Adrenal gland (tissue), 12 donors: ENCODE data around the gene CASS4. TPM values are rescaled to one million over a fixed set of nuclear protein-coding genes. Genes with fewer than 3 reads are reported as not detected.
A peak's percentile ranks its signal among the peaks of the same experiment; 100 is the strongest.

Source experiments
- DNase-seq, 7 donors: peaks; one replicate each; pipeline ENCODE4 v3.0.0-alpha.2; 2019 to 2020
- H3K27ac ChIP-seq, 5 donors: fragments of 200-600 bp; sonication (generic) in 4 of 5; 1 replicate in 3 of 5; 2 replicates in 2 of 5; pipeline versions ENCODE4 v1.5.1 to v1.8.0; 2016 to 2020; ENCODE audit warnings: mild to moderate bottlenecking in 1 of 5
- H3K27me3 ChIP-seq: fragments of 200-600 bp; 2 replicates; pipeline ENCODE4 v1.8.0; 2021
- H3K36me3 ChIP-seq, 2 donors: fragments of 200-600 bp; replicated peaks in 1 of 2; 1 replicate in 1 of 2; 2 replicates in 1 of 2; pipeline versions ENCODE4 v1.5.1 to v1.8.0; 2018 to 2022
- H3K4me1 ChIP-seq, 2 donors: fragments of 200-600 bp; replicated peaks in 1 of 2; 1 replicate in 1 of 2; 2 replicates in 1 of 2; pipeline versions ENCODE4 v1.5.1 to v1.8.0; 2018 to 2021
- H3K4me3 ChIP-seq, 4 donors: fragments of 200-600 bp; sonication (generic) in 3 of 4; one replicate each; pipeline ENCODE4 v1.5.1; 2016 to 2018
- H3K9me3 ChIP-seq, 3 donors: fragments of 200-600 bp; sonication (generic) in 1 of 3; replicated peaks in 1 of 3; 1 replicate in 2 of 3; 2 replicates in 1 of 3; pipeline versions ENCODE4 v1.5.1 to v1.8.0; 2016 to 2021
- CTCF ChIP-seq, 6 experiments: fragments of 450-650 bp in 4 of 6; fragments of 200-600 bp in 2 of 6; sonication (generic) in 1 of 6; IDR thresholded peaks; 1 replicate in 5 of 6; 2 replicates in 1 of 6; pipeline versions ENCODE4 v1.5.1 to v1.8.0; 2016 to 2021; ENCODE audit warnings: antibody characterized with exemption in 6 of 6, mild to moderate bottlenecking in 2 of 6, moderate library complexity in 1 of 6
- POLR2A ChIP-seq, 2 donors: fragments of 450-650 bp; IDR thresholded peaks; one replicate each; pipeline ENCODE4 v1.6.1; 2017; ENCODE audit warnings: antibody characterized with exemption in 2 of 2, mild to moderate bottlenecking in 2 of 2, moderate library complexity in 1 of 2
- WGBS, 4 donors: extraction: QIAGEN DNeasy Blood & Tissue Kit in 2 of 4; methylation state at CpG; one replicate each; pipeline versions ENCODE4 v1.1.5 to v1.1.7; 2013 to 2017; 5-methylcytosine and 5-hydroxymethylcytosine counted together
- intact Hi-C, 2 donors: fragments of 100-400 bp; cut with DNase I; formaldehyde crosslinking; loops; one replicate each; pipeline versions ENCODE4 v1.14.1 to v1.15.0; 2022 to 2023
- polyA plus RNA-seq, 3 donors: library from polyadenylated mRNA; stranded (reverse); fragments of 200-250 nt in 2 of 3; fragments of 350-450 nt in 1 of 3; fragmentation: Illumina TruSeq in 1 of 3; extraction: RNeasy Lipid Tissue Mini Kit (QIAGEN cat#74804) in 1 of 3; gene quantifications; one replicate each; pipeline ENCODE4 v1.2.3, GENCODE V29; 2013 to 2014
- total RNA-seq, 9 donors: library from RNA; depleted of rRNA in 4 of 9; stranded (reverse); fragments of >200 nt in 4 of 9; fragments of 120-200 nt in 1 of 9; fragmentation: NEBNext Ultra II Directional in 1 of 9; extraction: Animal tissue kit (Norgen Biotek cat#: 25700) in 1 of 9; gene quantifications; one replicate each; pipeline versions ENCODE4 v1.1.0 to v1.2.4, GENCODE V29; 2013 to 2023
- donor health status: healthy with polysubstance abuse.
- donor health status: Bipolar disorder and iron deficiency.
- donor health status: DM: yes; HTN: yes; CAD: no.
- donor health status: DM: no; HTN: no; CAD: no.
- donor health status: DM: no; HTN: no; CAD: no.
- donor health status: DM: yes; HTN: yes; CAD: no.

CASS4 gene
- total and polyA plus RNA-seq, 12 donors: 0.37 to 4.7 (median 1.4) TPM

DNA sequence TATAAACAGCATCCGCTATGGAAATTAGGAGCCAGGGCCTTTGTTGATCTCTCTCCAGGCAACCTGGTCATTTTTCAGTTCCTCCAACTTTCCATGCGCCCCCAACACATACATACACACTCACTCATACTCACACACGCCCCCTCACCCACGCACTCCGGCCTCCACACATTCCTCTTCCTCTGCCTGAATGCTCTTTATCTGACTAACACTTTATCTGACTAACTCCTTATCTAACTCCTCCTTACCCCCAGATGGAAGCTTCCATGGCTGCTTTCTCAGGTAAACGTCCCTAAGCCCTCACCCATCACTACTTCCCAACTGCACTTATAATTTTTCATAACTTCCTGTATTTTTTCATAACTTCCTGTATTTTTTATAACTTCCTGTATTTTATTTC, 17.4 kb downstream of the CASS4 start:
- WGBS, 4 donors: 56 to 66% (median 61%) methylated on average over 6 of the region's 6 CpGs
- Histone ChIP-seq H3K4me3 (no peak overlapping the region), H3K27ac (no peak overlapping the region), H3K36me3 (no peaks in the 10 kb centered on the region), H3K27me3 (no peaks in the 10 kb centered on the region), H3K9me3 (no peaks in the 10 kb centered on the region), H3K4me1 (no peaks in the 10 kb centered on the region)
- no peak for TF ChIP-seq CTCF (IDR thresholded peaks at IDR 0.05)
- TF ChIP-seq POLR2A (IDR thresholded peaks at IDR 0.05): no peak
- intact Hi-C loops: no loop called here
- DNase-seq: peak in 2 of 7 donors; percentile 6 to 34

GRCh38 chr20:56429941-56430340, 17.9 kb downstream of the CASS4 start:
- Histone ChIP-seq H3K27me3 (no peaks in the 10 kb centered on the region), H3K27ac (no peak overlapping the region), H3K36me3 (no peaks in the 10 kb centered on the region), H3K9me3 (no peaks in the 10 kb centered on the region), H3K4me3 (no peak overlapping the region), H3K4me1 (no peaks in the 10 kb centered on the region)
- 44 to 49% (median 46%) methylated on average over 4 of the region's 4 CpGs for WGBS, 4 donors
- intact Hi-C loops: no loop called here
- TF ChIP-seq CTCF (IDR thresholded peaks at IDR 0.05) (no peak), POLR2A (IDR thresholded peaks at IDR 0.05) (no peak)
- peak in 1 of 7 donors; percentile 21 for DNase-seq

DNA sequence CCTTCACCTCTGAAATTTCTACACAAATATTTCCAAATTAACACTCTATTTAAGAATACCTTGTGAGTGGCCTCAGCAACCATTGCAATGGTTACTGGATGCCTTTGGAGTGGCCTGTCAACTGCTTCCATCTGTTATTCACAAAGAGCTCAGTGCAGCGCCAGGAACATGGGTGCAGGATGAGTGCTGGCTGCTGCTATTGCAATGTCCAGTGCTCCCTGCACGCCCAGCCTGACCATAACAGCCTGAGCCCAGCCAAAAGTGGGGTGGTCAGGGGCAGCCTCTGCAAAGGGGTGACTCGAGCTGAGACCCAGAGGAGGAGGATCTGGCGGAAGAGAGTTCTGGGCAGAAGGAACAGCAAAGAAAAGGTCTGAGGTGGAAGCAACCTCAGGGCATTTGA, 18.4 kb downstream of the CASS4 start:
- TF ChIP-seq POLR2A (IDR thresholded peaks at IDR 0.05): no peak
- TF ChIP-seq CTCF (IDR thresholded peaks at IDR 0.05): no peak
- WGBS, 4 donors: 57 to 65% (median 60%) methylated on average over 2 to 4 of the region's 4 CpGs

DNA sequence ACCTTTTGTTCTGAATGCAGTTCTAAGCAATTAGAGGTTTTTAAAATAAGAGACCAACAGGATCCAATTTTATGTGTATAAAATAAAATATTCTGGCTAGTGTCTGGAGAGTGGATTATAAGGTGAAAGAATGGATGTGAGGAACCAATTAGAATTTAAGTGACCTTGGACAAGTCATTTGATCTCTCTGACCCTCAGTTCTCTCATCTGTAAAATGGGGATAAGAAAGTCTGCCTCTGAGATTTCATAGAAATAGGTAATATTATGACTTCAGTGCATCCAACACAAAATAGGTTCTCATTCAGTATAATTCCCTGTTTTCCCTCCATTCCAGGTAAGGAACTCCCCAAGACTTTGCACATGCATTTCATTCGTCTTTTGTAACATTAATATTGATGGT, 18.9 kb downstream of the CASS4 start:
- Histone ChIP-seq H3K27ac (no peak overlapping the region), H3K4me1 (no peaks in the 10 kb centered on the region), H3K27me3 (no peaks in the 10 kb centered on the region), H3K9me3 (no peaks in the 10 kb centered on the region), H3K4me3 (no peak overlapping the region), H3K36me3 (no peaks in the 10 kb centered on the region)
- WGBS, 4 donors: 40 to 78% (median 70%) methylated on average over 1 of the region's 1 CpG
- TF ChIP-seq CTCF (IDR thresholded peaks at IDR 0.05) (no peak), POLR2A (IDR thresholded peaks at IDR 0.05) (no peak)
- intact Hi-C loops: no loop called here
- no peak for DNase-seq

More for the DNA sequence above, 18.4 kb downstream of the CASS4 start:
- no peaks in the 10 kb centered on the region for H3K9me3 ChIP-seq
- H3K4me3 ChIP-seq: no peak overlapping the region
- H3K4me1 ChIP-seq: no peaks in the 10 kb centered on the region
- DNase-seq: peak in 2 of 7 donors; percentile 12 to 35
- H3K36me3 ChIP-seq: no peaks in the 10 kb centered on the region
- no peak overlapping the region for H3K27ac ChIP-seq
- no peaks in the 10 kb centered on the region for H3K27me3 ChIP-seq
- intact Hi-C loops: no loop called here
